ENCODE data around the gene TMEM52. TPM values are rescaled to one million over a fixed set of nuclear protein-coding genes. Genes with fewer than 3 reads are reported as not detected.

The TMEM52 gene
- under 1 TPM in 1 of 2 donors, not detected in 1; 0.52 TPM for total RNA-seq
- 0.12 to 0.45 reads per million in 2 donors for total RNA-seq

- DNase-seq, result peak in 1 of 3 donors; percentile 39
- H3K36me3 Mint-ChIP-seq (ENCODE audit: low read depth), result no peaks in the 10 kb centered on the region
- peaks cover under 1% of the 10 kb centered on the region for H3K27me3 Mint-ChIP-seq
- H3K27ac Mint-ChIP-seq, result no peak within 1 kb of the TSS
- H3K4me3 Mint-ChIP-seq, result peak within 1 kb of the TSS; percentile 67
- H3K9me3 ChIP-seq (ENCODE audit: control insufficient read depth, low read length, poor library complexity, severe bottlenecking), result no peaks in the 10 kb centered on the region
- H3K4me1 Mint-ChIP-seq, result peaks cover 3% of the 10 kb centered on the region
- ATAC-seq, result peak; percentile 19
Observed at GRCh38 chr1:1918901-1919303, at the start of gene TMEM52. TMEM52 (minus strand) TSS chr1:1919279; CDS start chr1:1919265, 14 bp downstream.

- Mint-ChIP-seq H3K4me1 (peaks cover 3% of the 10 kb centered on the region), H3K36me3 (ENCODE audit: low read depth) (no peaks in the 10 kb centered on the region), H3K4me3 (no peak overlapping the region), H3K27me3 (peaks cover 13% of the 10 kb centered on the region), H3K27ac (no peak overlapping the region)
- ATAC-seq (no peak), DNase-seq (no peak)
- no peaks in the 10 kb centered on the region for H3K9me3 ChIP-seq (ENCODE audit: control insufficient read depth, low read length, poor library complexity, severe bottlenecking)
Observed at GRCh38 chr1:1967879-1968278, 48.8 kb upstream of the TMEM52 start.

DNA sequence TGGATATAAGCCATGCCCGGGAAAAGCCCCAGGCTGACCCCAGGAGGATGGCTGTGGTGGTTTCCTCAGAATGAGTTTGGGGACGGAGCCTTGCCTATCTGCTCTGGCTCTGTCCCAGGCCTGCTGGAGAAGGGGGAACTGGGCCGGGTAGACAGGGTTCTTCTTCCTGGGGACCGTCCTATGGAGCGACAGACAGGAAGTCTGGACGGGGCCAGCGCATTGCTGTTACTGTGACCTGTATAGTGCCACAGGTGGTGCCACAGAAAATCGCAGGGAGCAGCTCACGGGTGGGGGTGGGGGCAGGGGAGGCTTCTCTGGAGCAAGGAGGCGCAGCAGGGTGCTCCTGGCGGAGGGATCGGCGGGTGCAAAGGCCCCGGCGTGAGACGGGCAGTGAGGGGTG lies 48.1 kb upstream of the TMEM52 start:
- ATAC-seq (no peak), DNase-seq (no peak)
- H3K36me3 Mint-ChIP-seq (ENCODE audit: low read depth), result no peaks in the 10 kb centered on the region
- peaks cover 3% of the 10 kb centered on the region for H3K4me1 Mint-ChIP-seq
- no peak overlapping the region for H3K27ac Mint-ChIP-seq
- H3K9me3 ChIP-seq (ENCODE audit: control insufficient read depth, low read length, poor library complexity, severe bottlenecking), result no peaks in the 10 kb centered on the region
- peaks cover 19% of the 10 kb centered on the region for H3K27me3 Mint-ChIP-seq
- H3K4me3 Mint-ChIP-seq, result no peak overlapping the region

GRCh38 chr1:1966071-1966740 lies 47.1 kb upstream of the TMEM52 start:
- H3K4me3 Mint-ChIP-seq, result no peak overlapping the region
- peaks cover 3% of the 10 kb centered on the region for H3K4me1 Mint-ChIP-seq
- ATAC-seq, result no peak
- H3K27me3 Mint-ChIP-seq, result peaks cover 28% of the 10 kb centered on the region
- H3K27ac Mint-ChIP-seq, result no peak overlapping the region
- DNase-seq, result no peak
- no peaks in the 10 kb centered on the region for H3K9me3 ChIP-seq (ENCODE audit: control insufficient read depth, low read length, poor library complexity, severe bottlenecking)
- H3K36me3 Mint-ChIP-seq (ENCODE audit: low read depth), result no peaks in the 10 kb centered on the region

DNA sequence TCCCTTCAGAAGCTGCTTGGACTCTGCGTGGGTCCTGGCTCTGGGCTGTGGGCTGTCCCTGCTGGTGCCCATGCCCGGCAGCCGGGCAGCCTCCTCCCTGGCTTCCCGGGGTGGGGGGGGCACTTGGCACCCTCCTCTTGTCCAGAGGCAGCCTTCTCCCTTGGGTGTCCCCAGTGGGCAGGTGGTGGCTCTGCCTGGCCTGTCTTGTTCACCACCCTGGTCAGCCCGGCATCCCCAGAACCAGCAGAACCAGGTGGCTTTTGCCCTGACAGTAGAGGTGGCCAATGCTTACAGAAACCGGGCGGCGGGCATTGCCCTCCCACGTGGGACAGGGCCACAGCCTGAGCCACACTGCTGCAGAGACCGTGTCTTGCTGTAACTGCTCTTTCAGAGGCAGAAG lies 46.5 kb upstream of the TMEM52 start:
- H3K9me3 ChIP-seq (ENCODE audit: control insufficient read depth, low read length, poor library complexity, severe bottlenecking), result no peaks in the 10 kb centered on the region
- Mint-ChIP-seq H3K4me3 (no peak overlapping the region), H3K36me3 (ENCODE audit: low read depth) (peaks cover 4% of the 10 kb centered on the region), H3K4me1 (peaks cover 6% of the 10 kb centered on the region), H3K27ac (no peak overlapping the region), H3K27me3 (peaks cover 35% of the 10 kb centered on the region)
- no peak for DNase-seq
- ATAC-seq, result no peak

DNA sequence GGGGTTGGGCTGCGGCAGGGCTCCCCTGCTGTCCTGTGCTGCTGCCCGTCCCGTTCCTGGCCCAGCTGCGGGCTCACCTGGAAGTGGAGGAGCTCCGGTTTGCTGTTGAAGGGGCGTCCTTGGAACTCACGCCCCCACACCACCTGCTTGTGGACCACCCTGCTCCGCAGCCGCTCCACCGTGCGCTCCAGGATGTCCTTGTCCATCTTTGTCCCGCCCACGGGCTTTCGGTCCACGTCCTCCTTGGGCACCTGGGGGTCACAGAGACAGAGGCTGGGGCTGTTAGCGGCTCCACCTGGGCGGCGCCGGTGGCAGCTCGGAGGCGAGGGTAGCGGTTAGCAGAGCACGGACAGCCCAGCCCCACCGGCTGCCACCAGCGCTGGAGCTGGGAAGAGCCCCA lies 45.7 kb upstream of the TMEM52 start:
- no peak overlapping the region for H3K4me3 Mint-ChIP-seq
- no peaks in the 10 kb centered on the region for H3K9me3 ChIP-seq (ENCODE audit: control insufficient read depth, low read length, poor library complexity, severe bottlenecking)
- H3K4me1 Mint-ChIP-seq, result peaks cover 6% of the 10 kb centered on the region
- H3K27ac Mint-ChIP-seq, result no peak overlapping the region
- peaks cover 42% of the 10 kb centered on the region for H3K27me3 Mint-ChIP-seq
- no peak for ATAC-seq
- H3K36me3 Mint-ChIP-seq (ENCODE audit: low read depth), result peaks cover 4% of the 10 kb centered on the region
- DNase-seq, result no peak

- no peak overlapping the region for H3K27ac Mint-ChIP-seq
- peaks cover 4% of the 10 kb centered on the region for H3K36me3 Mint-ChIP-seq (ENCODE audit: low read depth)
- no peaks in the 10 kb centered on the region for H3K9me3 ChIP-seq (ENCODE audit: control insufficient read depth, low read length, poor library complexity, severe bottlenecking)
- H3K27me3 Mint-ChIP-seq, result peaks cover 49% of the 10 kb centered on the region
- H3K4me3 Mint-ChIP-seq, result no peak overlapping the region
- ATAC-seq (no peak), DNase-seq (no peak)
- H3K4me1 Mint-ChIP-seq, result peaks cover 6% of the 10 kb centered on the region
Observed at GRCh38 chr1:1963570-1963969, 44.5 kb upstream of the TMEM52 start.

DNA sequence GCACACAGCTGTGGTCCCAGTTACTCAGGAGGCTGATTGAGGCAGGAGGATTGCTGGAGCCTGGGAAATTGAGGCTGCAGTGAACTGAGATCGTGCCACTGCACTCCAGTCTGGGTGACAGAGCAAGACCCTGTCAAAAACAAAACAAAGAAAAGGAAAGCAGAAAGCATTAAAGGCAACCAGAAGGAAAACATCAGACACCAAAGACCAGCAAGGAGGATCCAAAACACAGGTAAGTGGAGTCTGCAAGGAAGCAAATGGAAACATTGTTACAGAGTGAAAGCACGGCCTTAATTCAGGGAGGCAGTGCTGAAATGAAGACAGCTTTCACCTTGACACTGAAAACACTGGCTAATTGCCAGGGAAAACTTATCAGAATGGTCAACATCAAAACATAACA lies 43.7 kb upstream of the TMEM52 start:
- peaks cover 4% of the 10 kb centered on the region for H3K4me1 Mint-ChIP-seq

GRCh38 chr1:1960480-1961196 lies 41.6 kb upstream of the TMEM52 start:
- H3K36me3 Mint-ChIP-seq (ENCODE audit: low read depth), result peaks cover 4% of the 10 kb centered on the region
- DNase-seq (no peak), ATAC-seq (no peak)
- peaks cover 45% of the 10 kb centered on the region for H3K27me3 Mint-ChIP-seq
- peaks cover 2% of the 10 kb centered on the region for H3K4me1 Mint-ChIP-seq
- no peak overlapping the region for H3K27ac Mint-ChIP-seq
- no peak overlapping the region for H3K4me3 Mint-ChIP-seq
- H3K9me3 ChIP-seq (ENCODE audit: control insufficient read depth, low read length, poor library complexity, severe bottlenecking), result no peaks in the 10 kb centered on the region

More for the DNA sequence above, 43.7 kb upstream of the TMEM52 start:
- H3K9me3 ChIP-seq (ENCODE audit: control insufficient read depth, low read length, poor library complexity, severe bottlenecking), result no peaks in the 10 kb centered on the region
- DNase-seq (no peak), ATAC-seq (no peak)
- Mint-ChIP-seq H3K4me3 (no peak overlapping the region), H3K27ac (no peak overlapping the region), H3K27me3 (peaks cover 48% of the 10 kb centered on the region), H3K36me3 (ENCODE audit: low read depth) (peaks cover 4% of the 10 kb centered on the region)

DNA sequence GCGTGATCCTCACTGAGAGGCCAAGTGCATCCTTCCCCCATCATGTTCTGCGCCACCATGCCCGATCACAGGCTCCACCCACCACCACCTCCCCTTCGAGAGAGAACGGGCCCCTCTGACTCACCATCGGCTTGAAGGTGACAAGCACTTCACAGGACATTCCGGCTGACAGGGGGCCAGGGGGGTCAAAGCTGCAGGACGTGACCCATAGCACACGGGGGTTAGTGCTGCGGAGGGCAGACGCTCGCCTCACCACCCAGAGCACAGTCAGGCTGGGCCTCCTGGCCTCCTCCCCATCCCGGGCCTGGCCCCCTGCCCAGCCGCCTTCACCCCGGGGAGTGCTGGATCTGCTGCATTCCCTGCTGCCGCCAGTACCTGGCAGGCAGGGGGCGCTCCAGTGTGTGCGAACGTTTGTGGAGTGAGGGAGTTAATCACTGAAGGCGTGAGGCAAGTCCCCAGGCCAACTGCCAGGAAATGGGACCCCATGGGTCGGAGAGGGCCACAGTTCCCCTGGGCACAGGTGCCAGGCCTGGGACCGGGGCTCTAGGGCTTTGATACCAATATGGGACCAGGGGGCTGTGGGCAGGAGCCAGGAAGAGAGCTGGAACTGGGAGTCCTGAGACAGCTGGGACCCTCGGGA lies 40.9 kb upstream of the TMEM52 start:
- Mint-ChIP-seq H3K27me3 (peaks cover 45% of the 10 kb centered on the region), H3K27ac (no peak overlapping the region), H3K4me3 (no peak overlapping the region), H3K4me1 (peaks cover 2% of the 10 kb centered on the region), H3K36me3 (ENCODE audit: low read depth) (peaks cover 4% of the 10 kb centered on the region)
- no peaks in the 10 kb centered on the region for H3K9me3 ChIP-seq (ENCODE audit: control insufficient read depth, low read length, poor library complexity, severe bottlenecking)
- DNase-seq (peak; percentile 23 to 53 (median 28)), ATAC-seq (peak; percentile 60)

DNA sequence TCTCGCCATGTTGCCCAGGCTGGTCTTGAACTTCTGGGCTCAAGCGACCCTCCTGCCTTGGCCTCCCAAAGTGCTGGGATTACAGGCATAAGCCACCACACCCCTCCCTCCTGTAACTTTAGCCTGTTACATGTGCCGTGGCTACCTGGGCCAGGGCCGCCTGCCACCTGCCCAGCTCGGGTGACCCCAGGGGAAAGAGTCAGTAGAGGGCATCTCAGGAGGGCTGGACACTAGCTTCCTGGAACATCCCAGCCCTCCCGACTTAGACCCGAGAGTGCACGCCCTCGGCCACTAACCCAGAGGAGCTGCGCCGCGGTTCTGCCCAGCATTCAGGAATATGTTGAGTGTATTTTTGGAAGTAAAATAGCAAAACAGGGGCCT lies 40.4 kb upstream of the TMEM52 start:
- no peak overlapping the region for H3K27ac Mint-ChIP-seq
- H3K4me1 Mint-ChIP-seq, result peaks cover 2% of the 10 kb centered on the region
- no peak for ATAC-seq
- no peak for DNase-seq
- peaks cover 45% of the 10 kb centered on the region for H3K27me3 Mint-ChIP-seq
- H3K36me3 Mint-ChIP-seq (ENCODE audit: low read depth), result peaks cover 4% of the 10 kb centered on the region
- H3K4me3 Mint-ChIP-seq, result no peak overlapping the region
- H3K9me3 ChIP-seq (ENCODE audit: control insufficient read depth, low read length, poor library complexity, severe bottlenecking), result no peaks in the 10 kb centered on the region

DNA sequence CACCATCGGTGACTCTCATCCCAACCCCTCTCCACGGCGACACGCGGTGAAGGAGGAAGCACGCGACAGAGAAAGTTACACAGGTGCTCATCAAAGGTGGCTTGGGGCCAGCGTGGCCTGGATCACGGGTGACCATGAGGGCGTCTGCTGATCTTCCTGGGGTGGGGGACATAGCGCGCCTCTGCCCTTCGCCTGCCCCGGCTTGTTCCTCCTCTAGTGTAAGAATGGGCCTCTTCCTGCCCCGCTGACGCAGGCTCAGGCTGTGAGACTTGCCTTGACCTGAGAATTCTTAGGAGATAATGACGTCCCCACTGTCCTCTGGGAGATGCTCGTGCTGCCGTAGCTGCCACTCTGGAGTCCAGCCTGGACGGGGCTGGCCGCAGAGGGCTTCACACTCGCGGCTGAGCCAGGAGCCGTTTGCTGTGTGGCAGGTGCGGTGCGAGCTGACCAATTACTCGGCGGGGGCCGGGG lies 39.0 kb upstream of the TMEM52 start:
- DNase-seq, result no peak
- no peaks in the 10 kb centered on the region for H3K9me3 ChIP-seq (ENCODE audit: control insufficient read depth, low read length, poor library complexity, severe bottlenecking)
- H3K27me3 Mint-ChIP-seq, result peaks cover 46% of the 10 kb centered on the region
- H3K27ac Mint-ChIP-seq, result no peak overlapping the region
- H3K36me3 Mint-ChIP-seq (ENCODE audit: low read depth), result peaks cover 4% of the 10 kb centered on the region
- no peak for ATAC-seq
- peaks cover 5% of the 10 kb centered on the region for H3K4me1 Mint-ChIP-seq
- no peak overlapping the region for H3K4me3 Mint-ChIP-seq

DNA sequence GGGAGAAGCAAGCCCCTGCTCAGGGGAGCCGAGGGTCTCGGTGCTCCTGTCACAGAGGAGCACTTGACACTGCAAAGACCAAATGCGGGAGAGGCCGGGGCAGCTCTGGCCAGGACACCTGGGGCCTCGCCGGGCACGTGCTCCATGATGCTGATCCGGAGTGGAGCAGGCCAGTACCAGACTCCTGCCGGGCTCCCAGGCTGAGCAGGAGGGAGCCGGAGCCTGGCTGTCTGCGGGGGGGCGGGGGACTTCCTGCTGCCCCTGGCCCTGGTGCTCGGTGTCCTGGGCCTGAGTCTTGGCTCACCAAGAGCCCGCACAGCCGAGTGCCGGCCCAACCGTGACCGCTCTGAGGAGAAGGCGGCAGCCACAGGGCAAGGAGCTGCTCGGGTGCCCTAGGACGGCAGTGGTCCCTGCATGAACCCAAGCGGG lies 38.5 kb upstream of the TMEM52 start:
- DNase-seq, result no peak
- Mint-ChIP-seq H3K4me3 (no peak overlapping the region), H3K36me3 (ENCODE audit: low read depth) (peaks cover 4% of the 10 kb centered on the region), H3K27me3 (peaks cover 44% of the 10 kb centered on the region), H3K27ac (no peak overlapping the region), H3K4me1 (peaks cover 5% of the 10 kb centered on the region)
- ATAC-seq, result no peak
- H3K9me3 ChIP-seq (ENCODE audit: control insufficient read depth, low read length, poor library complexity, severe bottlenecking), result no peaks in the 10 kb centered on the region
